GM12891 (cell line): ENCODE measurements around the gene ARAP2.

Experiments
- DNase-seq: peaks from one replicate; pipeline ENCODE4 v3.0.0; 2011; ENCODE audit warnings: low spot score; ENCODE audit not compliant: insufficient read length
- FAIRE-seq: peaks from 2 replicates; lab custom pipeline; 2011; peaks lifted over from hg19 to GRCh38; lab: Jason Lieb, UNC
- PAX5 ChIP-seq: IDR thresholded peaks from 2 replicates; pipeline ENCODE4 v1.6.1; 2011; ENCODE audit warnings: low read length, moderate library complexity, mild to moderate bottlenecking; ENCODE audit not compliant: insufficient read depth, severe bottlenecking
- POLR2A ChIP-seq: IDR thresholded peaks from 2 replicates; pipeline ENCODE4 v1.6.1; 2011; ENCODE audit warnings: low read depth, low read length, control low read depth
- POLR2AphosphoS5 ChIP-seq: IDR thresholded peaks from 2 replicates; pipeline ENCODE4 v1.6.1; 2011; ENCODE audit warnings: low read depth, low read length, control low read depth
- POU2F2 ChIP-seq: IDR thresholded peaks from 2 replicates; pipeline ENCODE4 v1.6.1; 2011; ENCODE audit warnings: low read depth, mild to moderate bottlenecking, control low read depth, low read length, moderate library complexity
- SPI1 ChIP-seq: IDR thresholded peaks from 2 replicates; pipeline ENCODE4 v1.6.1; 2011; ENCODE audit warnings: low read depth, low read length, control low read depth
- TAF1 ChIP-seq: IDR thresholded peaks from 2 replicates; pipeline ENCODE4 v1.6.1; 2011; ENCODE audit warnings: low read depth, low read length, control low read depth

Gene ARAP2

GRCh38 chr4:36138220-36138619, 106.1 kb downstream of the ARAP2 start:
- TF ChIP-seq POLR2A (no peak), SPI1 (no peak), PAX5 (no peak)
- no peak for FAIRE-seq

DNA sequence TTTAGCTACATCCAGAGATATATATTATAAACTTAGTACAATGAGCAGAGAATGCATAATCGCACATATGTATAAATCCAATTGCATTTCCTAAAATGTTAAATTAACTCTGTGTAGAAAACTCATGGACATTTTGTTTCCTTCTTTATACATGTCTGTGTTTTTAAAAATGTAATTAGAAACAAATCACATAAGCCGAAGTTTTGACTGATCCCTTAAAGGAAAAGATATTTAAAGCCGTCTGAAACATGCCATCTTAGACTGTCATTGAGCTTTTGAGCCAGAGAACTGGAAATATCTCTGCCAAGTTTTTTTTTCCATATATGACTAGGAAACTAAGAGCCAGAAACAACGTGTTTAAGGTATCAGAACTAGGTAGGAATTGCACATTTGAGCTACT, 107.0 kb downstream of the ARAP2 start:
- DNase-seq (no peak), FAIRE-seq (no peak)
- TF ChIP-seq POLR2A, result no peak
- no peak for TF ChIP-seq POLR2AphosphoS5
- TF ChIP-seq TAF1, result no peak
- TF ChIP-seq PAX5, result no peak
- no peak for TF ChIP-seq SPI1
- TF ChIP-seq POU2F2, result no peak

More at GRCh38 chr4:36138220-36138619, 106.1 kb downstream of the ARAP2 start:
- DNase-seq, result no peak

DNA sequence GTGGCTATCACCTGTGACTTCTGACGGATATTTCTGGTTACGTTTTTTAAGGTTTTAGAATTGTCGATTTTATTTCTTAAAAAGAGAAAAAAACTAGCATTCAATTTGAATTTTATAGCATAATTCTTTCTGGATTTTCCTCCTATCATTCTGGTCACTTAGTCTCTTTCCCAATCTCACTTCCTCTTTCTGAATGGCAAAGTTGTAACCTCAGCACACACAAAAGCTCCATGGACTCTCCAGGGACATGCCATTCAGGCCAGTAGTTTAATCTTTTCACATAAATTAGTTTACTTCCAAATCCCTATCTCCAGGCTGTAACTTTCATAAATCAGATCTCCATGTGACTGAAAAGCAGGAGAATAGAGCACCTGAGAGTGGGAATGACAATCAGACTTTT, 110.7 kb downstream of the ARAP2 start:
- FAIRE-seq (no peak), DNase-seq (no peak)
- TF ChIP-seq PAX5 (no peak), SPI1 (peak; percentile 85), POLR2A (no peak)

DNA sequence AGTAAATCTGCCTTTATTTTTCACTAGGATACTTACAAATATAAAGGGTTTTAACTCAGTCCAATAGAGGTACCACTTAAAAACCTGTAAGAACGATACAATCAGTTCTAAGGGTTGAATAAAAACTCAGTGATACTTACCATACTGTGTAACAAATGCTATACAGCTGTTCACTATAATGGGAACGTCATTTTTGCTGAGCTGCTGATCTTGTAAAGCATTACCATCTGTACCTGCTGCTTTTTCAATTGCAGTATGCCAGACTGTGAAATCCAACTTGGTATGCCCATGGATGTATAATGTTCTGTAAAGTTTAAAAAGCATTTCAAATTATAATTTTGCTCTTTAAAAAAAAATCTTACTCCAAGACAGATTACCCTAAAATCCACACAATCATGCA, 111.2 kb downstream of the ARAP2 start:
- DNase-seq (no peak), FAIRE-seq (peak; percentile 50)
- no peak for TF ChIP-seq TAF1
- TF ChIP-seq POLR2AphosphoS5, result no peak
- no peak for TF ChIP-seq POU2F2
- TF ChIP-seq PAX5, result no peak
- no peak for TF ChIP-seq SPI1
- no peak for TF ChIP-seq POLR2A

GRCh38 chr4:36130641-36131040, 113.7 kb downstream of the ARAP2 start:
- DNase-seq (no peak), FAIRE-seq (no peak)
- TF ChIP-seq TAF1 (no peak), SPI1 (no peak), POLR2A (no peak), PAX5 (no peak)

DNA sequence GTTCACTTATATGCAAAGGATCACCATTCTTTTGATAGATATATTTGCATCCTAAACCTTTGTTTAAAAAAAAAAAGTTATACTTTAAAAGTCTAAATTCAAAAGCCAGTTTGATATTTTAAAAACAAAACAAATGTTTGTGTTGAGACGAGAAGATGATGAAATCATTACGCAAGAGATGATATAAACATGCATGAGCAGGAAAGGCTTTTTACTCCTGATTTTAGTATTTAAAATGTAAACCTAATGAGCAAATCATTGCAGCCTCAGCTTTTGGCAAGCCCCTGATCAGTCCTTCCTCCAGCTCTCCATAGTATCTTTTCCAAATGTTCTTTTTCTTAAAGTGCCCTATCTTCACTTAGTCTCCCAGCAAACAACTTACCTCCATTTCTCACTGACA, 115.6 kb downstream of the ARAP2 start:
- FAIRE-seq (no peak), DNase-seq (no peak)
- TF ChIP-seq POU2F2 (no peak), POLR2AphosphoS5 (no peak), SPI1 (no peak), TAF1 (no peak), PAX5 (no peak), POLR2A (no peak)

DNA sequence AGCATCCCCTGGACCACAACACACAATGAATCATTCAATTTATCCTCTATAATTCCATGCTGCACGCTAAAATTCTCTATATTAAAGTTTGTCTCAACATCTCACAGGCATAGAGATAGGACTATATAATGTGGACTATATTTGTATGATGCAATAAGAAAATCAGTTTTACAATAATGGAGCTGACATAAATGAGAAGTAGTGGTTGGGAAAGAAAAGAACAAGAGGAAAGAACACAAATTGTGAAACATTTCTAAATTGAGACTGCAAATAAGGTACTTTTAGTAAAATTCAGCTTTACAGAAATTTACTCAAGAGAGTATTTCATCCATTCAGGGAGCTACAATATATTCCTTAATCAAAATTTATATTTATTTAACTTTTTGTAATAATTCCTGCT, 120.4 kb downstream of the ARAP2 start:
- DNase-seq (no peak), FAIRE-seq (no peak)
- TF ChIP-seq POLR2A, result no peak
- no peak for TF ChIP-seq POU2F2
- TF ChIP-seq SPI1, result no peak
- no peak for TF ChIP-seq POLR2AphosphoS5
- no peak for TF ChIP-seq PAX5
- TF ChIP-seq TAF1, result no peak

DNA sequence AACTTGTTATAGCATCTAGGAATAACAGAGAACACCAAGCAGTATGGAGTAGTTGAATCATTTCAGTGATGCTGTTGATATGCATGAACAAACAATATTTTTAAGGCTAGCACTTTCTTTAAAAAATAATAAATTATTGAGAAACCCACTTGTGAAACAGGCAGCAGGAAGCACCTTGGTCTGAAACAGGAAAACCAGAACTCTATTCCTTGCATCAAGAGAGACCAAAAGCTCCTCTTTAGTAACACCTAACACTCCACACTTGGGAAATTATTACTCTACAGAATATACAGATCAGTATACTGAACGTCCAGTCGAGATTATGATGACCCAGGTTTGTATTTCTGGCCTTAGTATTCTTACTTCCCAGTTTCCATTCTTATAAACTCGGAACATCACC, 129.0 kb downstream of the ARAP2 start:
- no peak for TF ChIP-seq PAX5
- no peak for TF ChIP-seq TAF1
- TF ChIP-seq POU2F2, result no peak
- TF ChIP-seq POLR2AphosphoS5, result no peak
- TF ChIP-seq SPI1, result no peak
- no peak for TF ChIP-seq POLR2A
- DNase-seq (no peak), FAIRE-seq (no peak)

DNA sequence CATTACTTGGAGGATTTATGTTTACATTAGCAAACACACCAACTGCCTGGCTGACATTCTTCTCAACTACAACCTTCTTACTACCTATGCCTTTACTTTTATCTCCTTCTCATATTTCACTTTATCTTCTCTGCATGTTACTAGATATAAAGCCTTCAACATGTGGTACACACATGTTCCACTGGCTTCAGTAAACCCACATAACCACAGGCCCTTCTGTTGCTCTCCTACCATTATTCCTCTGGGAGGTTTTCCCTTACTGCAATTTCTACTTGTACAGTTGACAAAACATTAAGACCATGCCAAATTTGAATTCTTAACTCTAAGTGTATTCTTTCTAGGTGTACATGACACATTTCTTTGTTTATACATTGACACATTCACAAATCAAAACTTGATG, 133.1 kb downstream of the ARAP2 start:
- TF ChIP-seq POLR2A (no peak), SPI1 (no peak), POU2F2 (no peak), POLR2AphosphoS5 (no peak), TAF1 (no peak), PAX5 (no peak)
- FAIRE-seq (no peak), DNase-seq (no peak)

DNA sequence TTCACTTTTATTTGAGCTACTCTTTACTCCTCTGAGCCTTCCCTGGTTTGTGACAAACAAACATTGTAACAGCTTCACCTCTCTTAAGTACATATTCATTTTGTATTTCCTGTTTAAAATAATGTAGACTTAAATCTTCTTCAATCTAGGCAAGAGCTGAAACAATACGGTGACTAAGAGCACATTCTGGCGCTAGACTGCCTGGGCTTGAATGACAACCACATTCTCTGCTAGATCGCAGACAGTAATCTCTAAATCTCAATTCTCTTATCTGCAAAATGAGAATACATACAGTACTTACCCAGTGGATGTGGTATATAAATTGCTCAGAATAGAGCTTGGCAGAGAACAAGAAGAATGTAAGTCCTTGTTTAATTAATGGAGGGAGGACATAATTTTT, 144.8 kb downstream of the ARAP2 start:
- no peak for DNase-seq
- peak; percentile 35 for FAIRE-seq
- TF ChIP-seq TAF1, result no peak
- no peak for TF ChIP-seq POLR2AphosphoS5
- no peak for TF ChIP-seq SPI1
